HCT116 (cell line): ENCODE data around the gene AOAH. TPM values are rescaled to one million over a fixed set of nuclear protein-coding genes. Genes with fewer than 3 reads are reported as not detected.

Experiments
- ATAC-seq: fragments of 200-7000 bp; cut with Tn5 transposase; 2 replicates; pipeline ENCODE4 v1.9.1; 2020; ENCODE audit warnings: mild to moderate bottlenecking, moderate library complexity
- BruUV-seq: library from RNA; stranded (reverse); fragments of 400-500 nt; replicated peaks from 2 replicates; lab custom pipeline; 2021; lab: Mats Ljungman, UMichigan
- CTCF ChIA-PET: fragments of 300-600 bp; sonication (Branson Sonifier 250); formaldehyde crosslinking; loops from one replicate; lab custom pipeline; 2021; ENCODE audit warnings: antibody characterized with exemption; lab: Charles Lee
- POLR2A ChIA-PET: fragments of 300-600, 350-600 bp; sonication (Branson Sonifier 250); formaldehyde crosslinking; loops from one replicate; lab custom pipeline; 2021; ENCODE audit warnings: antibody characterized with exemption; lab: Charles Lee
- RAD21 ChIA-PET, 2 experiments: fragments of 300-600 bp; sonication (Branson Sonifier 250); formaldehyde crosslinking; loops; one replicate each; lab custom pipeline; 2023; ENCODE audit warnings: low total read pairs in 2 of 2; ENCODE audit not compliant: uncharacterized antibody in 2 of 2, unreplicated experiment in 2 of 2, low non-redundant PET in 1 of 2; lab: Charles Lee
- DNase-seq: peaks from one replicate; pipeline ENCODE4 v3.0.0-alpha.2; 2010; ENCODE audit warnings: low read depth, low spot score
- H2AFZ ChIP-seq: fragments of 200-600 bp; shearing (Covaris generic), sonication (generic); 2 replicates; pipeline ENCODE4 v1.6.1; 2017; ENCODE audit warnings: low read depth, mixed run types, mixed read lengths, antibody characterized with exemption, low read length; ENCODE audit not compliant: poor library complexity, severe bottlenecking
- H3K27ac ChIP-seq: 2 replicates; pipeline ENCODE4 v1.5.1; 2012; ENCODE audit warnings: low read depth, low read length
- H3K27me3 ChIP-seq: fragments of 200-600 bp; sonication (generic); 2 replicates; pipeline ENCODE4 v1.6.1; 2016; ENCODE audit warnings: mixed run types, low read length, mixed read lengths; ENCODE audit not compliant: insufficient read depth
- H3K36me3 ChIP-seq, 2 experiments: fragments of 200-500 bp in 1 of 2; fragments of 200-600 bp in 1 of 2; sonication (Bioruptor generic) in 1 of 2; sonication (generic) in 1 of 2; 2 replicates each; pipeline versions ENCODE4 v1.5.1 to v1.6.1; 2014 to 2016; ENCODE audit warnings: low read length in 2 of 2, inconsistent platforms in 1 of 2, mixed read lengths in 1 of 2, mixed run types in 1 of 2; ENCODE audit not compliant: insufficient read depth in 2 of 2, control insufficient read depth in 1 of 2
- H3K4me1 ChIP-seq, 2 experiments: fragments of 200-600 bp in 1 of 2; sonication (generic) in 1 of 2; 2 replicates each; pipeline versions ENCODE4 v1.5.1 to v1.6.1; 2012 to 2017; ENCODE audit warnings: low read length in 2 of 2, inconsistent platforms in 1 of 2, mild to moderate bottlenecking in 1 of 2, mixed read lengths in 1 of 2, mixed run types in 1 of 2, moderate library complexity in 1 of 2; ENCODE audit not compliant: insufficient read depth in 2 of 2, control insufficient read depth in 1 of 2
- H3K4me2 ChIP-seq: fragments of 200-600 bp; sonication (generic); 2 replicates; pipeline ENCODE4 v1.6.1; 2017; ENCODE audit warnings: mixed run types, low read length, mixed read lengths
- H3K4me3 ChIP-seq, 2 experiments: fragments of 200-600 bp in 1 of 2; sonication (generic) in 1 of 2; replicated peaks in 1 of 2; 2 replicates each; pipeline ENCODE4 v1.5.1; 2011 to 2016; ENCODE audit warnings: low read length in 2 of 2, control low read depth in 1 of 2, low read depth in 1 of 2, mild to moderate bottlenecking in 1 of 2, mixed read lengths in 1 of 2, mixed run types in 1 of 2
- H3K79me2 ChIP-seq: fragments of 200-600 bp; sonication (generic); 2 replicates; pipeline ENCODE4 v1.6.1; 2017; ENCODE audit warnings: mild to moderate bottlenecking, mixed run types, low read length, moderate library complexity, mixed read lengths; ENCODE audit not compliant: insufficient read depth
- H3K9ac ChIP-seq: fragments of 200-600 bp; sonication (generic); 2 replicates; pipeline ENCODE4 v1.6.1; 2016; ENCODE audit warnings: low read length, mixed read lengths
- H3K9me2 ChIP-seq: fragments of 200-600 bp; sonication (generic), shearing (Covaris generic); 2 replicates; pipeline ENCODE4 v1.6.1; 2017; ENCODE audit warnings: mixed run types, mild to moderate bottlenecking, moderate library complexity; ENCODE audit not compliant: insufficient read depth
- H3K9me3 ChIP-seq, 2 experiments: fragments of 200-500 bp in 1 of 2; fragments of 200-600 bp in 1 of 2; sonication (Bioruptor generic) in 1 of 2; sonication (generic) in 1 of 2; 2 replicates each; pipeline ENCODE4 v1.6.1; 2014 to 2017; ENCODE audit warnings: low read length in 2 of 2, mixed read lengths in 2 of 2, inconsistent platforms in 1 of 2, low read depth in 1 of 2, mild to moderate bottlenecking in 1 of 2, mixed run types in 1 of 2, moderate library complexity in 1 of 2; ENCODE audit not compliant: control insufficient read depth in 1 of 2, insufficient read depth in 1 of 2
- H4K20me1 ChIP-seq: fragments of 200-600 bp; sonication (generic), shearing (Covaris generic); 2 replicates; pipeline ENCODE4 v1.6.1; 2017; ENCODE audit warnings: mixed run types, mild to moderate bottlenecking, moderate library complexity; ENCODE audit not compliant: insufficient read depth
- ATF3 ChIP-seq: IDR thresholded peaks from 2 replicates; pipeline ENCODE4 v1.6.1; 2012
- CBX3 ChIP-seq: IDR thresholded peaks from 2 replicates; pipeline ENCODE4 v1.6.1; 2012; ENCODE audit warnings: low read depth
- CEBPB ChIP-seq: IDR thresholded peaks from 2 replicates; pipeline ENCODE4 v1.6.1; 2012; ENCODE audit warnings: low read depth
- EGR1 ChIP-seq: IDR thresholded peaks from 2 replicates; pipeline ENCODE4 v1.6.1; 2012; ENCODE audit warnings: low read depth
- ELF1 ChIP-seq: IDR thresholded peaks from 2 replicates; pipeline ENCODE4 v1.6.1; 2012; ENCODE audit warnings: low read depth, borderline replicate concordance
- EZH2 ChIP-seq: fragments of 200-600 bp; sonication (generic); IDR thresholded peaks from 2 replicates; pipeline ENCODE4 v1.6.1; 2017; ENCODE audit warnings: antibody characterized with exemption, mixed run types
- FOSL1 ChIP-seq: IDR thresholded peaks from 2 replicates; pipeline ENCODE4 v1.6.1; 2012; ENCODE audit warnings: low read depth
- JUND ChIP-seq: IDR thresholded peaks from 2 replicates; pipeline ENCODE4 v1.6.1; 2012
- MAX ChIP-seq: IDR thresholded peaks from 2 replicates; pipeline ENCODE4 v1.6.1; 2012
- POLR2AphosphoS5 ChIP-seq: IDR thresholded peaks from 2 replicates; pipeline ENCODE4 v1.6.1; 2011; ENCODE audit warnings: mild to moderate bottlenecking, low read depth, low read length, moderate library complexity
- RAD21 ChIP-seq: IDR thresholded peaks from 2 replicates; pipeline ENCODE4 v1.6.1; 2012; ENCODE audit warnings: low read depth, mild to moderate bottlenecking
- REST ChIP-seq: IDR thresholded peaks from 2 replicates; pipeline ENCODE4 v1.6.1; 2012; ENCODE audit warnings: low read depth
- SIN3A ChIP-seq: IDR thresholded peaks from 2 replicates; pipeline ENCODE4 v1.6.1; 2012; ENCODE audit warnings: low read depth
- SP1 ChIP-seq: IDR thresholded peaks from 2 replicates; pipeline ENCODE4 v1.6.1; 2012; ENCODE audit warnings: low read depth
- SRF ChIP-seq: IDR thresholded peaks from 2 replicates; pipeline ENCODE4 v1.6.1; 2012; ENCODE audit warnings: low read depth
- TCF7L2 ChIP-seq: IDR thresholded peaks from 2 replicates; pipeline ENCODE4 v1.7.0; 2011; ENCODE audit warnings: borderline replicate concordance, inconsistent platforms; ENCODE audit not compliant: insufficient read depth, insufficient read length; ENCODE audit errors: extremely low read depth
- YY1 ChIP-seq: IDR thresholded peaks from 2 replicates; pipeline ENCODE4 v1.6.1; 2011; ENCODE audit warnings: low read length, low read depth, moderate library complexity, mild to moderate bottlenecking; ENCODE audit not compliant: insufficient replicate concordance; ENCODE audit errors: extremely low read depth
- ZBTB33 ChIP-seq: IDR thresholded peaks from 2 replicates; pipeline ENCODE4 v1.6.1; 2011; ENCODE audit warnings: mild to moderate bottlenecking, low read length, moderate library complexity; ENCODE audit not compliant: insufficient replicate concordance; ENCODE audit errors: extremely low read depth
- ZFX ChIP-seq: fragments of 450-650 bp; IDR thresholded peaks from 2 replicates; pipeline ENCODE4 v1.6.1; 2017
- intact Hi-C: fragments of 100-400 bp; cut with micrococcal nuclease; formaldehyde crosslinking; loops from 2 replicates; pipeline ENCODE4 v1.10.0; 2022
- total RNA-seq: library from RNA; stranded (reverse); gene quantifications from one replicate; pipeline ENCODE4 v1.2.1, GENCODE V29; 2021; ENCODE audit not compliant: unreplicated experiment

Gene AOAH
- total RNA-seq, 1 experiment from 2014 or later: 1.1 TPM

GRCh38 chr7:36683111-36683510 is 41.2 kb downstream of the AOAH start:
- ChIA-PET RAD21 (no interaction called here), POLR2A (no interaction called here), CTCF (interaction anchor here (4.7 kb wide), 1 partner anchor 13 kb away, joined by 17 read pairs; no protein-coding TSS in a partner anchor)
- no peak for ATAC-seq
- Histone ChIP-seq H3K4me1 (peaks cover 0 to 9% of the 10 kb centered on the region in 2 experiments; a peak in 2 of 4 replicates), H3K9me3 (no peaks in the 10 kb centered on the region), H2AFZ (no peak overlapping the region), H3K27ac (no peak overlapping the region), H4K20me1 (no peaks in the 10 kb centered on the region), H3K79me2 (no peaks in the 10 kb centered on the region), H3K36me3 (no peaks in the 10 kb centered on the region), H3K4me3 (no peak overlapping the region), H3K9me2 (no peaks in the 10 kb centered on the region), H3K9ac (no peak overlapping the region), H3K4me2 (no peak overlapping the region), H3K27me3 (no peaks in the 10 kb centered on the region)
- no TSS peak for BruUV-seq
- no peak for DNase-seq
- TF ChIP-seq SIN3A: no peak
- no peak for TF ChIP-seq SP1
- TF ChIP-seq JUND: no peak
- no peak for TF ChIP-seq EGR1
- TF ChIP-seq ZBTB33: no peak
- no peak for TF ChIP-seq MAX
- TF ChIP-seq CEBPB: no peak
- no peak for TF ChIP-seq TCF7L2
- no peak for TF ChIP-seq YY1
- TF ChIP-seq ATF3: no peak
- no peak for TF ChIP-seq ZFX
- no peak for TF ChIP-seq RAD21
- TF ChIP-seq FOSL1: no peak
- TF ChIP-seq POLR2AphosphoS5: no peak
- TF ChIP-seq REST: no peak
- no peak for TF ChIP-seq SRF
- TF ChIP-seq EZH2: no peak
- no peak for TF ChIP-seq ELF1
- no peak for TF ChIP-seq CBX3
- intact Hi-C loops: no loop called here
